ENCODE measurements around the gene DUOX1. TPM values are rescaled to one million over a fixed set of nuclear protein-coding genes. Genes with fewer than 3 reads are reported as not detected.

DUOX1 gene
- total RNA-seq, 2 experiments from 2014 or later, result not detected

DNA sequence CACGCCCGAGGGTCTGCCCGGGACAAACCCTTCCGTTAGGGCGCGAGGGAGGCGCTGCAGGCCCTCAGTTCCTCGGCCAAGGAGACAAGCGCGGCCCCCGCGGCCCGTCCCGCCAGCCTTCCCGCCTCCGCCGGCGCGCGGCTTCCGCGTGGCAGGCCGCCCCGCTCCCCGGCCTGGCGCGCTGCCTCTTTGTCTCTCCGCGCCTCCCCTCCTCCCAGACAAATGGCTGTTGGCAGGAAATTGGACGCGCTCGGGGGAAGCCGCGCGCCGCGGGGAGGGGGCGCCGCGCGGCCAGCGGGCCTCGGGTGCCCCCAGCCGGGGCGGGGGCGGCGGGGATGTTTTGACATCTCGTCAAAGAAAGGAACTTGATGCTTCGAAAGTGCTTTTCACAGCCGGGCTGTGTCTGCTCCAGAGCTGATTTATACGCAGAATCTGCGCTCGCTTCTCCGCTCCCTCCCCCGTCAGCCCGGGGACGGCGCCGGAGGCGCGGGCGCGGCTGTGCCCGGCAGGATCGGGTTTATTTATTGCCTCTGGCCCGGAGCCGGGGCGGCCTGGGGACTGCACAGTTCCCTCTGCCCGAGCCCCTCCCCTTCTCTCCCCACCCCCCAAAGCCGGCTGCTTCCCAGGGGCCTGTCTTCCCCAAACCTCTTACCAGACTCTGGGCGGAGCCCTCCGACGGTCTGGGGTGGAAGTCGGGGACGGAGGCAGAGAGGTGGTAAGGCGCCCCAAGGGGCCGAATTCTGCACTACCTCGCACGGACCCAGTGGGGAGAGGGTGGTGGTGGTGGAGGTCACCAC, 37.2 kb downstream of the DUOX1 start:
- Mint-ChIP-seq H3K4me3 (peak overlapping the region; percentile 63), H3K36me3 (ENCODE audit: low read depth) (peaks cover 1% of the 10 kb centered on the region), H3K27me3 (no peaks in the 10 kb centered on the region), H3K27ac (peak overlapping the region; percentile 75), H3K9me3 (no peaks in the 10 kb centered on the region), H3K4me1 (ENCODE audit: low read depth) (peaks cover 14% of the 10 kb centered on the region)
- POLR2A ChIA-PET, result interaction anchor here (0.5 to 7.1 kb wide), 8 partner anchors 9 to 236 kb away, joined by 3 to 51 read pairs (median 6); partner anchors contain the start of gene SHF
- peak; percentile 91 for ATAC-seq
- TF ChIP-seq, protein P1, sequence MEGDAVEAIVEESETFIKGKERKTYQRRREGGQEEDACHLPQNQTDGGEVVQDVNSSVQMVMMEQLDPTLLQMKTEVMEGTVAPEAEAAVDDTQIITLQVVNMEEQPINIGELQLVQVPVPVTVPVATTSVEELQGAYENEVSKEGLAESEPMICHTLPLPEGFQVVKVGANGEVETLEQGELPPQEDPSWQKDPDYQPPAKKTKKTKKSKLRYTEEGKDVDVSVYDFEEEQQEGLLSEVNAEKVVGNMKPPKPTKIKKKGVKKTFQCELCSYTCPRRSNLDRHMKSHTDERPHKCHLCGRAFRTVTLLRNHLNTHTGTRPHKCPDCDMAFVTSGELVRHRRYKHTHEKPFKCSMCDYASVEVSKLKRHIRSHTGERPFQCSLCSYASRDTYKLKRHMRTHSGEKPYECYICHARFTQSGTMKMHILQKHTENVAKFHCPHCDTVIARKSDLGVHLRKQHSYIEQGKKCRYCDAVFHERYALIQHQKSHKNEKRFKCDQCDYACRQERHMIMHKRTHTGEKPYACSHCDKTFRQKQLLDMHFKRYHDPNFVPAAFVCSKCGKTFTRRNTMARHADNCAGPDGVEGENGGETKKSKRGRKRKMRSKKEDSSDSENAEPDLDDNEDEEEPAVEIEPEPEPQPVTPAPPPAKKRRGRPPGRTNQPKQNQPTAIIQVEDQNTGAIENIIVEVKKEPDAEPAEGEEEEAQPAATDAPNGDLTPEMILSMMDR (IDR thresholded peaks at IDR 0.05), result peak; percentile 70
- DNase-seq, result peak; percentile 89
- CTCF ChIA-PET, result interaction anchor here (0.6 to 8.4 kb wide), 13 partner anchors 14 to 290 kb away, joined by 3 to 131 read pairs (median 4); partner anchors contain the start of gene SHF
- intact Hi-C loops (cut with micrococcal nuclease), result no loop called here

DNA sequence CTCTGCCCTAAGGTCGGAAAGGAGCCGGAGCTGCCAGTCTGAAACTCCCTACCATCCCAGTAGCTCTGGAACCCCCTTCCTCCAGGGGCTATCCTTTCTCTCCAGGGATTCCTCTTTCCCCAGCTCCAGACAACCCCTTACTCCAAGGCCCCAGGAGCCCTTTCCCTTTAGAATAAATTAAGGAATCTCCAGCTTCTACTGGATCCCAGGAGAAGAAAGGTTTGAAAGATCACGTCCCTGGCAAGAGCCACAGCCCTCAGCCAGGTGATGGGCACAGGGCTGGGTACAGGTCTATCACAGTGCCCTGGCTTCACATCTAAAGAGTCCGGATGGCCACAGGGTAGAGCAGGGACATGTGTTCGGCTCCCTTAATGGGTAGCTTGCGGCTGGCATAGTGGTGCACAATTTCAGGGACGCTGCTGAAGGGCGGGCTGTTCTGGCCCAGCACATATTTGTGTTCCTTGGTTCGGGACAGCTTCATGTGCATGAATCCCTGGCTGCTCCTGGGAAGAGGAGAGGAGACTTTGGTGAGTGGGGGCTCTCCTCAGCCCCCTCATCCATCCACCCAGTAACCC, 37.9 kb downstream of the DUOX1 start:
- Mint-ChIP-seq H3K27me3 (no peaks in the 10 kb centered on the region), H3K36me3 (ENCODE audit: low read depth) (peaks cover 1% of the 10 kb centered on the region), H3K4me3 (peak overlapping the region; percentile 63), H3K4me1 (ENCODE audit: low read depth) (peaks cover 14% of the 10 kb centered on the region), H3K27ac (peak overlapping the region; percentile 75), H3K9me3 (no peaks in the 10 kb centered on the region)
- TF ChIP-seq, protein P1 (IDR thresholded peaks at IDR 0.05), result no peak
- DNase-seq (no peak), ATAC-seq (no peak)
- intact Hi-C loops (cut with micrococcal nuclease), result no loop called here
- POLR2A ChIA-PET, result interaction anchor here (0.5 to 7.1 kb wide), 8 partner anchors 8 to 235 kb away, joined by 3 to 51 read pairs (median 6); partner anchors contain the start of gene SHF
- CTCF ChIA-PET, result interaction anchor here (0.6 to 8.4 kb wide), 13 partner anchors 13 to 290 kb away, joined by 3 to 131 read pairs (median 4); partner anchors contain the start of gene SHF

DNA sequence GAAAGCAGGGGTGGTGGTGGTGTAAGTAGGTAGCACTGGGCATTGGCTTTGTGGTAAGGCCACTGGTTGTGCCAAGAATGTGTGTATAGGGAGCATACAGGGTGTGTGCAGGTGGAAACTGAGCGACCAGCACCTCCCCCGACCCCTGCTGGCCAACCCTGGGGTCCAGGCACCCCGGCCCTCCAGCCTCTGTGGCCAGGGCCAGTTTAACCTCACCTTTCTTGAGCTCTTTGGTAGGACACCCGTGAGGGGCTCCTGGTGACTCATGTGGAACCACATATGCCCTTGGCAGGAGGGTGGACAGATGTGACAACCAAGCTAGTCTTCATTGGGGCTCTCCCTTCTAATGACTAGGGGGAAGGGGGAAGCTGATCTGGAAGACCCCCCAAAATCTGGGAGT, 38.5 kb downstream of the DUOX1 start:
- intact Hi-C loops (cut with micrococcal nuclease), result no loop called here
- Mint-ChIP-seq H3K36me3 (ENCODE audit: low read depth) (peaks cover 1% of the 10 kb centered on the region), H3K4me1 (ENCODE audit: low read depth) (peaks cover 14% of the 10 kb centered on the region), H3K4me3 (no peak overlapping the region), H3K9me3 (no peaks in the 10 kb centered on the region), H3K27me3 (no peaks in the 10 kb centered on the region), H3K27ac (no peak overlapping the region)
- TF ChIP-seq, protein P1 (IDR thresholded peaks at IDR 0.05), result no peak
- POLR2A ChIA-PET, result interaction anchor here (0.7 to 7.1 kb wide), 5 partner anchors 12 to 234 kb away, joined by 3 to 51 read pairs (median 33); partner anchors contain the start of gene SHF
- no peak for DNase-seq
- CTCF ChIA-PET, result interaction anchor here (0.7 to 8.4 kb wide), 9 partner anchors 13 to 289 kb away, joined by 3 to 131 read pairs (median 4); partner anchors contain the start of gene SHF
- ATAC-seq, result no peak

DNA sequence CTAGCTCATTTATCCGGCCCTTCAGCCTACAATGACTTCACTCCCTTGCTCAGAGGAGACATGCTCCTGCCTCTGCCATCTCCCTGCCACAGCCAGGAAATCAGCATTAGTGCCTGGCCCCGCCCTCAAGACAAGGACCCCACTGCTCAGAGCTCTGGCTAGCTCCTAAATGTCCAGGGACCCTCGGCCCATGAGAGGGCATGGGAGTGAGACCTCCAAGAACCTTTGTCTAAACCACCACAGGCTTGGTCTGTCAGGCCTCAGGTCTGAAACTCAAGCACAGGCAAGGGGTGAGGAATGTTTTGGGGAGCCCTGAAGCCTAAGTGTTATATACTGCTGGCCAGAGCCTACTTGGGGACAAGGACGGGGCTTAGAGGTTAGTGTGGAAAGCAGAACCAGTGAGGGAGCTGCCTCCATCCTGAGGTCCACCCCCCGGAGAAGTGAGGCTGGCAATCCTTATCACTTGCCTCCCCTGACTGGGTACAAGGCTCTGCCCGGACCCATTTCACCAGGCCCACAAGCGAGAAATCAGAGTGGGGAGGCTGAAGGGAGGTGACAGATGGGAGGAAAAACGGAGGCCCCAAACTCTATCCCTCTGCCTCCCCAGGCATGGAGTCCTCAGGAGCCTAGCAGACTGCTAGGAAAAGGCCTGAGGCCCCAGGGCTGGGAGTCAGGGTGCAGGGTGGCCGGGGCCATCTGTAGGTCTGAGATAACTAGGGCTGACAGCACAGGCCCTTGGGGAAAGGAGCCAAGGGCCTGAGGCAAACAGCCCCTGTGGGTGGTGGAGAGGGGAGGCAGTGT, 39.2 kb downstream of the DUOX1 start:
- Mint-ChIP-seq H3K9me3 (no peaks in the 10 kb centered on the region), H3K27ac (no peak overlapping the region), H3K4me1 (ENCODE audit: low read depth) (peaks cover 14% of the 10 kb centered on the region), H3K36me3 (ENCODE audit: low read depth) (peaks cover 4% of the 10 kb centered on the region), H3K27me3 (no peaks in the 10 kb centered on the region), H3K4me3 (no peak overlapping the region)
- intact Hi-C loops (cut with micrococcal nuclease), result no loop called here
- POLR2A ChIA-PET, result interaction anchor here (1.1 to 7.1 kb wide), 4 partner anchors 12 to 32 kb away, joined by 3 to 51 read pairs (median 42); partner anchors contain the start of gene SHF
- no peak for ATAC-seq
- DNase-seq, result no peak
- CTCF ChIA-PET, result interaction anchor here (0.7 to 8.4 kb wide), 7 partner anchors 12 to 106 kb away, joined by 3 to 131 read pairs (median 8); no protein-coding TSS in a partner anchor
- TF ChIP-seq, protein P1 (IDR thresholded peaks at IDR 0.05), result no peak
